ENCODE data around the gene TMUB2.

GRCh38 chr17:44155488-44155887 is 31.3 kb upstream of the TMUB2 start:
- no peak for TF ChIP-seq EZH2 (IDR thresholded peaks at IDR 0.05; ENCODE audit: low read length, missing control alignments)
- no peak for TF ChIP-seq CTCF (conservative IDR thresholded peaks at IDR 0.05 in 1 of 2, IDR thresholded peaks at IDR 0.05 in 1 of 2; ENCODE audit: low read depth in 1 of 2, low read length in 2 of 2)

All from fibroblast of lung (primary cell).